ENCODE measurements around the gene MRPL21.
A peak's percentile ranks its signal among the peaks of the same experiment; 100 is the strongest.
"Not testable (repeated sequence)": the region's sequence is repeated elsewhere in the genome, so short reads cannot be mapped to it uniquely, and the experiment has no call there.

The MRPL21 gene

GRCh38 chr11:68863553-68864265 is 39.9 kb downstream of the MRPL21 start:
- DNase-seq, result no peak

GRCh38 chr11:68862421-68862820 is 41.2 kb downstream of the MRPL21 start:
- no peak for DNase-seq

GRCh38 chr11:68859123-68859522 is 44.5 kb downstream of the MRPL21 start:
- no peak for DNase-seq

GRCh38 chr11:68857037-68857586 is 46.5 kb downstream of the MRPL21 start:
- DNase-seq, result no peak

GRCh38 chr11:68856425-68857030 is 47.1 kb downstream of the MRPL21 start:
- not testable (repeated sequence) for DNase-seq

- DNase-seq, result peak; percentile 12 to 32
These were observed 48.2 kb downstream of the MRPL21 start for GRCh38 chr11:68855205-68855981.

- no peak for DNase-seq
These were observed 49.2 kb downstream of the MRPL21 start for GRCh38 chr11:68854273-68854958.

GRCh38 chr11:68852628-68853027 is 51.0 kb downstream of the MRPL21 start:
- DNase-seq, result no peak

- no peak for DNase-seq
These were observed 55.2 kb downstream of the MRPL21 start for GRCh38 chr11:68848429-68848828.

- DNase-seq, result no peak
These were observed 56.2 kb downstream of the MRPL21 start for GRCh38 chr11:68847395-68847794.

- no peak for DNase-seq
These were observed 58.2 kb downstream of the MRPL21 start for GRCh38 chr11:68845351-68846002.

GRCh38 chr11:68844801-68845200 is 58.8 kb downstream of the MRPL21 start:
- no peak for DNase-seq

GRCh38 chr11:68844376-68844775 is 59.3 kb downstream of the MRPL21 start:
- DNase-seq, result no peak

- DNase-seq, result peak; percentile 71 to 74
These were observed 59.8 kb downstream of the MRPL21 start for GRCh38 chr11:68843703-68844312.

GRCh38 chr11:68843052-68843561 is 60.5 kb downstream of the MRPL21 start:
- peak; percentile 41 to 44 for DNase-seq

- DNase-seq, result no peak
These were observed 61.1 kb downstream of the MRPL21 start for GRCh38 chr11:68842427-68843051.

- peak; percentile 56 to 65 for DNase-seq
These were observed 61.8 kb downstream of the MRPL21 start, which contains the start of gene CPT1A for GRCh38 chr11:68841718-68842426. Gene CPT1A, minus strand, starts transcription at chr11:68841916. Its CDS starts 26,442 bp downstream, at chr11:68815474.

All from activated CD4-positive, alpha-beta T cell treated with anti-CD3 and anti-CD28 coated beads for 4 hours (primary cell).